H1 (cell line): ENCODE data around the gene ADSS1. TPM values are rescaled to one million over a fixed set of nuclear protein-coding genes. Genes with fewer than 3 reads are reported as not detected.

ENCODE experiments used
- CTCF ChIA-PET: fragments of 300-600 bp; sonication (Branson Sonifier 250); formaldehyde crosslinking; loops from one replicate; lab custom pipeline; 2021; ENCODE audit not compliant: partially characterized antibody; lab: Charles Lee
- POLR2A ChIA-PET: fragments of 300-600 bp; sonication (Branson Sonifier 250); formaldehyde crosslinking; loops from one replicate; lab custom pipeline; 2021; ENCODE audit warnings: inconsistent platforms; ENCODE audit not compliant: partially characterized antibody; lab: Charles Lee
- DNase-seq, 2 experiments: peaks; one replicate each; pipeline versions ENCODE4 v3.0.0 to v3.0.0-alpha.2; 2010 to 2022; ENCODE audit warnings: low spot score in 2 of 2, low read depth in 1 of 2, mixed read lengths in 1 of 2
- FAIRE-seq: peaks from 2 replicates; lab custom pipeline; 2011; peaks lifted over from hg19 to GRCh38; lab: Jason Lieb, UNC
- H2AFZ ChIP-seq: 2 replicates; pipeline ENCODE4 v1.8.1; 2012; ENCODE audit warnings: low read length, inconsistent platforms
- H2AK5ac ChIP-seq: 2 replicates; pipeline ENCODE4 v1.6.1; 2013; ENCODE audit warnings: low read depth, low read length
- H2BK120ac ChIP-seq: replicated peaks from 2 replicates; pipeline ENCODE3; 2013; ENCODE audit warnings: low read depth, low read length, inconsistent platforms
- H2BK12ac ChIP-seq: 2 replicates; pipeline ENCODE4 v1.6.1; 2013; ENCODE audit warnings: low read depth, low read length
- H2BK15ac ChIP-seq: 2 replicates; pipeline ENCODE4 v1.6.1; 2013; ENCODE audit warnings: low read length
- H2BK20ac ChIP-seq: 2 replicates; pipeline ENCODE4 v1.6.1; 2013; ENCODE audit warnings: low read length
- H2BK5ac ChIP-seq: 2 replicates; pipeline ENCODE4 v1.6.1; 2013; ENCODE audit warnings: low read depth, low read length
- H3K14ac ChIP-seq: 2 replicates; pipeline ENCODE4 v1.6.1; 2013; ENCODE audit warnings: inconsistent platforms; ENCODE audit not compliant: insufficient read length
- H3K18ac ChIP-seq: 2 replicates; pipeline ENCODE4 v1.6.1; 2013; ENCODE audit warnings: low read length; ENCODE audit errors: extremely low read depth
- H3K23ac ChIP-seq: 2 replicates; pipeline ENCODE4 v1.6.1; 2013; ENCODE audit warnings: inconsistent platforms; ENCODE audit not compliant: insufficient read length
- H3K23me2 ChIP-seq: 2 replicates; pipeline ENCODE4 v1.6.1; 2013; ENCODE audit warnings: low read depth, low read length
- H3K27ac ChIP-seq: 2 replicates; pipeline ENCODE4 v1.6.1; 2011; ENCODE audit warnings: low read depth, low read length, inconsistent platforms
- H3K27me3 ChIP-seq, 4 experiments: replicated peaks in 1 of 4; 1 replicate in 1 of 4; 2 replicates in 3 of 4; pipeline versions ENCODE4 v1.6.1 to v1.8.1; 2011 to 2013; ENCODE audit warnings: low read length in 3 of 4, mild to moderate bottlenecking in 3 of 4, inconsistent platforms in 2 of 4, mixed read lengths in 2 of 4, moderate library complexity in 1 of 4; ENCODE audit not compliant: control insufficient read depth in 3 of 4, insufficient read depth in 3 of 4; ENCODE audit errors: extremely low read depth in 1 of 4
- H3K36me3 ChIP-seq, 4 experiments: 2 replicates each; pipeline versions ENCODE4 v1.6.1 to v1.8.1; 2011 to 2013; ENCODE audit warnings: mild to moderate bottlenecking in 4 of 4, low read length in 3 of 4, moderate library complexity in 2 of 4, control low read depth in 1 of 4, inconsistent platforms in 1 of 4; ENCODE audit not compliant: insufficient read depth in 4 of 4, control insufficient read depth in 2 of 4
- H3K4ac ChIP-seq: replicated peaks from 2 replicates; pipeline ENCODE3; 2013; ENCODE audit warnings: low read length, low read depth, mixed read lengths, inconsistent platforms; ENCODE audit not compliant: insufficient read length
- H3K4me1 ChIP-seq, 4 experiments: replicated peaks in 1 of 4; 1 replicate in 1 of 4; 2 replicates in 3 of 4; pipeline versions ENCODE4 v1.6.1 to v1.8.1; 2011 to 2013; ENCODE audit warnings: low read length in 3 of 4, inconsistent platforms in 2 of 4, mixed read lengths in 1 of 4; ENCODE audit not compliant: insufficient read depth in 4 of 4, control insufficient read depth in 3 of 4
- H3K4me2 ChIP-seq, 2 experiments: 2 replicates each; pipeline versions ENCODE4 v1.6.1 to v1.8.1; 2011 to 2013; ENCODE audit warnings: low read depth in 2 of 2, low read length in 2 of 2, control low read depth in 1 of 2, inconsistent platforms in 1 of 2, mild to moderate bottlenecking in 1 of 2; ENCODE audit not compliant: insufficient read depth in 1 of 2
- H3K4me3 ChIP-seq, 4 experiments: fragments of 200-600, 300-600 bp in 1 of 4; sonication (generic), shearing (Covaris generic), sonication (Bioruptor Twin) in 1 of 4; 2 replicates each; pipeline versions ENCODE4 v1.5.1 to v1.8.1; 2011 to 2016; ENCODE audit warnings: low read length in 4 of 4, low read depth in 3 of 4, control low read depth in 2 of 4, inconsistent platforms in 2 of 4, mild to moderate bottlenecking in 2 of 4, mixed read lengths in 1 of 4, moderate library complexity in 1 of 4; ENCODE audit not compliant: insufficient read depth in 2 of 4; ENCODE audit errors: extremely low read depth in 1 of 4
- H3K56ac ChIP-seq: replicated peaks from 2 replicates; pipeline ENCODE3; 2013; ENCODE audit warnings: low read depth, mild to moderate bottlenecking, mixed read lengths, low read length, inconsistent platforms; ENCODE audit not compliant: insufficient read length
- H3K79me1 ChIP-seq: 2 replicates; pipeline ENCODE4 v1.6.1; 2013; ENCODE audit warnings: low read depth, low read length, control low read depth
- H3K79me2 ChIP-seq, 2 experiments: 2 replicates each; pipeline versions ENCODE4 v1.6.1 to v1.8.1; 2012 to 2013; ENCODE audit warnings: low read length in 2 of 2, mild to moderate bottlenecking in 2 of 2, inconsistent platforms in 1 of 2; ENCODE audit not compliant: insufficient read depth in 2 of 2, control insufficient read depth in 1 of 2
- H3K9ac ChIP-seq, 4 experiments: replicated peaks in 1 of 4; 1 replicate in 1 of 4; 2 replicates in 3 of 4; pipeline versions ENCODE4 v1.6.1 to v1.8.1; 2011 to 2013; ENCODE audit warnings: low read depth in 3 of 4, low read length in 3 of 4, control low read depth in 2 of 4, mild to moderate bottlenecking in 2 of 4, moderate library complexity in 2 of 4, inconsistent platforms in 1 of 4; ENCODE audit errors: extremely low read depth in 1 of 4
- H3K9me3 ChIP-seq, 2 experiments: 2 replicates each; pipeline versions ENCODE4 v1.6.1 to v1.8.1; 2012 to 2013; ENCODE audit warnings: mild to moderate bottlenecking in 2 of 2, moderate library complexity in 2 of 2, control low read depth in 1 of 2, inconsistent platforms in 1 of 2, low read depth in 1 of 2, low read length in 1 of 2, mixed read lengths in 1 of 2; ENCODE audit not compliant: insufficient read depth in 2 of 2
- H4K20me1 ChIP-seq, 2 experiments: replicated peaks in 1 of 2; 2 replicates each; pipeline versions ENCODE3 to v1.8.1; 2011 to 2013; ENCODE audit warnings: inconsistent platforms in 2 of 2, low read length in 2 of 2, mild to moderate bottlenecking in 1 of 2; ENCODE audit not compliant: insufficient read depth in 2 of 2, control insufficient read depth in 1 of 2
- H4K5ac ChIP-seq: 2 replicates; pipeline ENCODE4 v1.6.1; 2013; ENCODE audit warnings: low read length, low read depth, mixed read lengths, inconsistent platforms; ENCODE audit not compliant: insufficient read length
- H4K8ac ChIP-seq: 2 replicates; pipeline ENCODE4 v1.8.0; 2013; ENCODE audit warnings: mild to moderate bottlenecking, moderate library complexity, low read length, inconsistent platforms; ENCODE audit not compliant: insufficient read depth; ENCODE audit errors: extremely low read depth
- H4K91ac ChIP-seq: replicated peaks from 2 replicates; pipeline ENCODE3; 2013; ENCODE audit warnings: low read length, mixed read lengths, inconsistent platforms; ENCODE audit not compliant: insufficient read length
- JUN ChIP-seq: IDR thresholded peaks from 2 replicates; pipeline ENCODE4 v1.6.1; 2011; ENCODE audit warnings: low read depth, mild to moderate bottlenecking, improper control_type of control experiment, low read length
- KDM4A ChIP-seq: IDR thresholded peaks from one replicate; pipeline ENCODE4 v1.7.1; 2012; ENCODE audit warnings: low read depth, mild to moderate bottlenecking, moderate library complexity, low read length, inconsistent platforms; ENCODE audit not compliant: severe bottlenecking
- NANOG ChIP-seq: IDR thresholded peaks from 2 replicates; pipeline ENCODE4 v1.6.1; 2011; ENCODE audit warnings: low read length, low read depth, mild to moderate bottlenecking, inconsistent platforms; ENCODE audit not compliant: insufficient read depth, poor library complexity, severe bottlenecking
- NRF1 ChIP-seq: IDR thresholded peaks from 2 replicates; pipeline ENCODE4 v1.6.1; 2011; ENCODE audit warnings: mild to moderate bottlenecking, low read depth, low read length, improper control_type of control experiment
- PHF8 ChIP-seq: fragments of 200-600 bp; sonication (generic); conservative IDR thresholded peaks from 2 replicates; pipeline ENCODE4 v1.7.1; 2012; ENCODE audit warnings: low read depth, mild to moderate bottlenecking, inconsistent platforms, low read length, moderate library complexity
- POU5F1 ChIP-seq: IDR thresholded peaks from 2 replicates; pipeline ENCODE4 v1.6.1; 2011; ENCODE audit warnings: low read depth, mild to moderate bottlenecking, low read length, moderate library complexity
- RFX5 ChIP-seq: IDR thresholded peaks from 2 replicates; pipeline ENCODE4 v1.6.1; 2011; ENCODE audit warnings: low read depth, low read length, improper control_type of control experiment, borderline replicate concordance
- RNF2 ChIP-seq: fragments of 200-900, 300-1000 bp; sonication (generic); IDR thresholded peaks from 2 replicates; pipeline ENCODE4 v1.7.1; 2016; ENCODE audit warnings: borderline replicate concordance, low read depth, mild to moderate bottlenecking, antibody characterized with exemption, low read length; ENCODE audit not compliant: poor library complexity, severe bottlenecking; ENCODE audit errors: missing control alignments
- SAP30 ChIP-seq: fragments of 300-600 bp; sonication (generic); IDR thresholded peaks from 2 replicates; pipeline ENCODE4 v1.7.1; 2012; ENCODE audit warnings: low read length, moderate library complexity, mild to moderate bottlenecking, inconsistent platforms; ENCODE audit not compliant: insufficient read depth, insufficient replicate concordance
- SP1 ChIP-seq: IDR thresholded peaks from 2 replicates; pipeline ENCODE4 v1.6.1; 2011; ENCODE audit warnings: low read depth, low read length
- SP4 ChIP-seq: IDR thresholded peaks from 2 replicates; pipeline ENCODE4 v1.6.1; 2012; ENCODE audit warnings: low read length, inconsistent platforms
- TEAD4 ChIP-seq: IDR thresholded peaks from 2 replicates; pipeline ENCODE4 v1.6.1; 2012; ENCODE audit warnings: low read depth, low read length, inconsistent platforms, mixed read lengths
- ZNF274 ChIP-seq: IDR thresholded peaks from 2 replicates; pipeline ENCODE4 v1.7.0; 2012; ENCODE audit warnings: low read length, borderline replicate concordance; ENCODE audit errors: extremely low read depth
- WGBS, 2 experiments: shearing (Covaris generic) in 1 of 2; methylation state at CpG; one replicate each; pipeline versions ENCODE4 v1.1.6 to v1.1.7; 2013 to 2015; ENCODE audit warnings: low lambda C conversion rate in 2 of 2, mixed read lengths in 2 of 2, inconsistent platforms in 1 of 2, low coverage in 1 of 2, missing lambda C conversion rate in 1 of 2; ENCODE audit not compliant: insufficient replicate concordance in 2 of 2, insufficient coverage in 1 of 2, insufficient read length in 1 of 2; ENCODE audit errors: extremely low coverage in 1 of 2, missing lambda C conversion rate in 1 of 2; 5-methylcytosine and 5-hydroxymethylcytosine counted together
- polyA plus RNA-seq, 7 experiments: library from polyadenylated mRNA; depleted of rRNA in 3 of 7; stranded (reverse) in 5 of 7; unstranded in 2 of 7; fragments of >200 nt in 5 of 7; fragments of 200-250 nt in 2 of 7; gene quantifications; 1 replicate in 5 of 7; 2 replicates in 1 of 7; 4 replicates in 1 of 7; pipeline versions ENCODE4 v1.2.1 to v1.2.3, GENCODE V29; 2011 to 2013; ENCODE audit warnings: missing spikeins in 2 of 7, mixed read lengths in 2 of 7
- total RNA-seq: library from RNA; stranded (reverse); fragmentation: NEBNext Ultra II Directional; extraction: Animal tissue kit (Norgen Biotek cat#: 25700); gene quantifications from 2 replicates; pipeline ENCODE4 v1.2.1, GENCODE V29; 2021

Gene ADSS1
- total and polyA plus RNA-seq, 2 of the 8 experiments (the other 6 are each of a cell fraction or from before 2014, with no cell fraction given) = 7.1 to 7.9 TPM

GRCh38 chr14:104703269-104703668 is 20.8 kb upstream of the ADSS1 start:
- Histone ChIP-seq H3K23ac (no peak overlapping the region), H3K36me3 (peaks cover 2 to 29% (median 12%) of the 10 kb centered on the region in 4 experiments; a peak in 6 of 8 replicates), H4K8ac (no peak overlapping the region), H3K56ac (no peak overlapping the region), H2BK120ac (no peak overlapping the region), H4K91ac (no peak overlapping the region), H3K4me3 (no peak overlapping the region), H2BK20ac (no peak overlapping the region), H3K18ac (no peak overlapping the region), H3K23me2 (no peaks in the 10 kb centered on the region; the same call in 1 of the 2 replicates), H2BK5ac (0 out of 2 replicates have a peak overlapping the region, but pooled peaks have one; percentile 9), H2AK5ac (no peak overlapping the region), H2BK12ac (no peak overlapping the region), H3K4me2 (no peak overlapping the region), H4K20me1 (peaks cover 0 to 36% of the 10 kb centered on the region in 2 experiments), H2BK15ac (no peak overlapping the region), H3K27ac (no peak overlapping the region), H2AFZ (no peak overlapping the region), H3K79me2 (no peaks in the 10 kb centered on the region), H3K4ac (no peak overlapping the region), H3K79me1 (0 out of 2 replicates have a peak, but pooled peaks cover 2% of the 10 kb centered on the region), H3K4me1 (peaks cover 0 to 22% (median 16%) of the 10 kb centered on the region in 4 experiments; a peak in 5 of 7 replicates), H3K9me3 (peaks cover 6 to 17% of the 10 kb centered on the region in 2 experiments), H3K14ac (no peak overlapping the region), H3K27me3 (no peaks in the 10 kb centered on the region), H3K9ac (no peak overlapping the region), H4K5ac (no peak overlapping the region)
- ChIA-PET POLR2A (interaction anchor here (1.2 to 2.1 kb wide), 2 partner anchors 9 to 26 kb away, joined by 4 to 5 read pairs; no protein-coding TSS in a partner anchor), CTCF (interaction anchor here (0.9 to 1.4 kb wide), 4 partner anchors 19 to 57 kb away, joined by 3 read pairs; no protein-coding TSS in a partner anchor)
- FAIRE-seq (no peak), DNase-seq (no peak)
- WGBS, 2 experiments = 97% methylated on average over 15 of the region's 28 CpGs; no CpG with 5 or more reads in 1 of the 2 experiments
- TF ChIP-seq JUN (no peak), POU5F1 (no peak), ZNF274 (no peak), NRF1 (no peak), NANOG (no peak), PHF8 (no peak), RFX5 (no peak), SP4 (no peak), SP1 (no peak), TEAD4 (no peak), SAP30 (no peak), RNF2 (no peak), KDM4A (no peak)
